ENCODE measurements around the gene P2RX5.
A peak's percentile ranks its signal among the peaks of the same experiment; 100 is the strongest.
"Not testable (repeated sequence)": the region's sequence is repeated elsewhere in the genome, so short reads cannot be mapped to it uniquely, and the experiment has no call there.

The P2RX5 gene, protein sequence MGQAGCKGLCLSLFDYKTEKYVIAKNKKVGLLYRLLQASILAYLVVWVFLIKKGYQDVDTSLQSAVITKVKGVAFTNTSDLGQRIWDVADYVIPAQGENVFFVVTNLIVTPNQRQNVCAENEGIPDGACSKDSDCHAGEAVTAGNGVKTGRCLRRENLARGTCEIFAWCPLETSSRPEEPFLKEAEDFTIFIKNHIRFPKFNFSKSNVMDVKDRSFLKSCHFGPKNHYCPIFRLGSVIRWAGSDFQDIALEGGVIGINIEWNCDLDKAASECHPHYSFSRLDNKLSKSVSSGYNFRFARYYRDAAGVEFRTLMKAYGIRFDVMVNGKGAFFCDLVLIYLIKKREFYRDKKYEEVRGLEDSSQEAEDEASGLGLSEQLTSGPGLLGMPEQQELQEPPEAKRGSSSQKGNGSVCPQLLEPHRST

GRCh38 chr17:3695723-3696411, at the start of gene P2RX5:
Gene P2RX5 (minus strand): TSS chr17:3696155. CDS start chr17:3696005, 150 bp downstream.
- DNase-seq (ENCODE audit: low read depth, low spot score) = no peak

GRCh38 chr17:3745071-3745470, 49.1 kb upstream of the P2RX5 start:
- no peak for DNase-seq (ENCODE audit: low read depth, low spot score)

DNA sequence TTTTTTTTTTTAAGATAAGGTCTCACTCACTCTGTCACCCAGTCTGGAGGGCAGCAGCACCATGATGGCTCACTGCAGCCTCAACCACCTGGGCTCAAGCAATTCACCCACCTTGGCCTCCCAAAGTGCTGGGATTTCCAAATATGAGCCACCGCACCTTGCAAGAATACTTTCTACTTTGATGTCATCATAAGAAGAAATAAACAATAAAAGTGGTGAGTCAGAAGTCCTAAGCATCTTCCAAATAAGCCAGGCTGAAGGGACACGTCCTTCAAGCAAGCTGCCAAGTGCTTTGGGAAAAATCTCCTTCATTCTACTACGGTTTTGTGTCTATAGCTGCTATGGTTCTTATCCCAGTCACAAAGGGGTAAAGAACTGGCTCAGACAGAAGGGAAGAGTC, 48.1 kb upstream of the P2RX5 start:
- DNase-seq (ENCODE audit: low read depth, low spot score) = no peak

GRCh38 chr17:3740611-3741073, 44.7 kb upstream of the P2RX5 start:
- no peak for DNase-seq (ENCODE audit: low read depth, low spot score)

DNA sequence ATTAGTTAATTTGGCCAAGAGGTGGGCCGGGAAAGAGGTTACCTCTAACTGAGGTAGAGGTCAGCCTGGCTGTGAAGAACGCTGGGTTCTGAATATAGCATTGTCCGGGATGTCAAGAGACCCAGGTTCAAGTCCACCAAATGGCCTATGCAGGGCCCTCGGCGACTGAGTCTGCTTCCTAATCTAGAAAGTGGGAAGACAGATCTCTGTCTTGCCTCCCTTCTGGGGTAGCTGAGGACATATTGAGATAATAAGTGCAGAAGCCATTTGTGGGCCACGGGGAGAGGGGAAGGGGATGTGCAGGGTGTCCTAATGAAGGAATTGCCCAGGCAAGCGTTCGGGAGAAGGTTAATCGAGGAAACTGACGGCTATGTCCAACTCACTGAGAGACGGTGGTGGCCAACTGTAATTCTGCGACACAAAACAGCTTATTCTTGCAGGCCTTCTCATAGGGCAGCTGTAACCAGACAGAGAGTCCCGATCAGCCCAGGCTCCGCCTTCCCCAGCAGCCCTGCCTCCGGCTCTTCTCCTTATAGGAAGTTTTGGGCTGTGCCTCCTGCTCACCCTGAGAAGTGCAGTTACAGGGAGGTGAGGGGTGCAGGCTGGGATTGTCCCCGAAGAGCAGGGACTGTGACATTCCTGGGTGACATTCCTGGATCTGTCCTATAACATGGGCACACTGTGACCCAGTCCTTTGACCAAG, 43.6 kb upstream of the P2RX5 start:
- no peak for DNase-seq (ENCODE audit: low read depth, low spot score)

DNA sequence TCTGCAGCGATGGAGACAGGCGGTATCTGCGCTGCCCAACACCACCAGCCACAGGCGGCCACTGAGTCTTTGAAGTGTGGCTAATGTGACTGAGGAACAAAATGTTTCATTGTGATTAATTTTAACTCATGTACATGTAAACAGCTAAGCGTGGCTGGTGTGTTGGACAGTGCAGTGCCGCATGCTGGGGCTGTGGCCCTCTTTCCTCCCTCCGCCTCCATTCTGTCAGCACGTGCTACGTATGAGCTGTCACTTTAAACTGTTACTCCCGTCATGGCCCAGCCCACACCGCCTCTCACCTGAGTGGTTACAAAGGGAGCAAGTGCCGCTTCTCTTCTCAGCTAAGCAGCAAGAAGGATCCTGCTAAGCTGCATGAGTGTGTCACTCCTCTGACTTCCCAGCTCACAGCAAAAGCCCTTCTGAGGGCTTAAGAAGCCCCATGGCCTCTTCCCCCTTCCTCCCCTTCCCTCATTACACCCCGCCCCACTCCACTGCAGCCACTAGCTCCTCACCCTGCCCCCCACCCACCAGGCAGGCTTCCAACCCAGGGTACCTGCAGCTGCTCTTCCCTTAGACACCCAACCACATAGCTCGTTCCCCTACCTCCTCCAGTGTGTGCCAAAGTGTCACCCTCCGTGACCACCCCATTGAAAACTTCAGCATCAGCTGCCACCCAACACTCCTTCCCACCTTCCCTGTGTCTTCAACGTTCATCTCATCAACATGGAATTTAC, 42.8 kb upstream of the P2RX5 start:
- peak; percentile 50 for DNase-seq (ENCODE audit: low read depth, low spot score)

DNA sequence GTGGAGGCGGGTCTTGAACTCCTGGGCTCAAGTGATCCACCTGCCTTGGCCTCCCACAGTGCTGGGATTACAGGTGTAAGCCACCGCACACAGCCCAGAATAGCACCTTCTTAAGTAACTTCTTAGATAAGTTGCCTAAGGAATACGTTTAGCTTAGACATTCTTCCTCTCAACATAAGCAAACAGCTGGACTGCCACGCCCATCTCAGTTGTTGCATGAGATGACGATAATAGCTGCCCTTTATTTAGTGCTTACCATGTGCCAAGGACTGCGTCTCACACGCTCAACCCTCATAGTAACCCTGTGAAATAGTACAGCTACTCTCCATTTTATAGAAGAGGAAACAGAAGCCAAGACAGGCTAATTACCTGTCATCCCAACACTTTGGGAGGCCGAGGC, 39.6 kb upstream of the P2RX5 start:
- DNase-seq (ENCODE audit: low read depth, low spot score) = no peak

DNA sequence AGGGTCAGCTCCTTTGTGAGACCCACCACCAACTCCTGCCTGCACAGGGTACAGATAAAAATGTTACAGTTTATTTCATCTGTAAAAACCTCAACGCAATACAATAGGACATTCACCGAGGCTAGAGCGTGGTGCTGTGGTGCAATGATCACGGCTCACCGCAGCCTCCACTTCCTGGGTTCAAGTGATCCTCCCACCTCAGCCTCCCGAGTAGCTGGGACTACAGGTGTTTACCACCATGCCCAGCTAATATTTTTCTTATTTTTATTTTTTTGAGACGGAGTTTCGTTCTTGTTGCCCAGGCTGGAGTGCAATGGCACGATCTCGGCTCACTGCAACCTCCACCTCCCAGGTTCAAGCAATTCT, 38.9 kb upstream of the P2RX5 start:
- DNase-seq (ENCODE audit: low read depth, low spot score) = not testable (repeated sequence)

GRCh38 chr17:3732210-3732621, 36.3 kb upstream of the P2RX5 start:
- no peak for DNase-seq (ENCODE audit: low read depth, low spot score)

DNA sequence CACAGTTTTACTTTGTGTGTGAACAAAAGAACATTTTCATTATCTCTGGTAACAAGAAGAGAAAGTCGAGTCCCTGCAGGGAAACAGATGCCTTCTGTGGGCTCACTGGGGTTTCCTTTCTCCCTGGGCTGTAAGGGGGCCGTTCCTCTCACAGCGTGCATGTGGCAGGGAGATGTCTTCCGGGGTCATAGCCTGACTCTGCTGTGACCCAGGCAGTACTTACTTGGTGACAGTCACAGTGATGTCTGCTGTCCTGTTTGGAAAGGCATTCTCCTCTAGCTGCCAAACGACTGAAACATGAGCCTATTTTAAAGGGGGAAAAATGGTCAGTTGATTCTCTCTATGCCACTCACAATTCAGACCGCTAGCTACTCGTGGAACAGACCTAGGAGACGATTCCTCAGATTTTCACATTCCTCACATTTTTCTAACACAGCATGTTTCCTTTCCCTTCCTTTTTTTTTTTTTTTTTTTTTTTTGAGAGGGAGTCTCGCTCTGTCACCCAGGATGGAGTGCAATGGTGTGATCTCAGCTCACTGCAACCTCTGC, 35.0 kb upstream of the P2RX5 start:
- DNase-seq (ENCODE audit: low read depth, low spot score) = no peak

GRCh38 chr17:3729881-3730280, 33.9 kb upstream of the P2RX5 start:
- no peak for DNase-seq (ENCODE audit: low read depth, low spot score)

- DNase-seq (ENCODE audit: low read depth, low spot score) = not testable (repeated sequence)
Observed at GRCh38 chr17:3728099-3728498, 32.1 kb upstream of the P2RX5 start.

DNA sequence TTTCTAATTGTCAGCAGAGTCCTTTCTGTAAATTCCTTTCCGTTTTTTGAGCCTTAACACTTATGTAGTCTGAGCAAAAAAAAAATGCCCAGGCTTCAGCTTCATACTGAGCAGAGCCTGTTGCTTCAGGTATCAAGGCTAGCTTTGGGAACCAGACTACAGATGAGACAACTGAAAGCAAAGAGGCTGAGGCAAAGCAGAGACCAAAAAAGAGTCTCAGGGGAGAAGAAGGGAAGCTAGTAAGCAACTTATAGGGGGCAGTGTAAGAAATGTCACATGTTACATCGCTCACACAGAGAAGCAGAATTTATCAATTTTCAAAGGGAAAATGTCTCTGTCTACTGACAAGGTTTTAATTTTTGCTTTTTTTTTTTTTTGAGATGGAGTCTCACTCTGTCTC, 31.1 kb upstream of the P2RX5 start:
- DNase-seq (ENCODE audit: low read depth, low spot score) = no peak

DNA sequence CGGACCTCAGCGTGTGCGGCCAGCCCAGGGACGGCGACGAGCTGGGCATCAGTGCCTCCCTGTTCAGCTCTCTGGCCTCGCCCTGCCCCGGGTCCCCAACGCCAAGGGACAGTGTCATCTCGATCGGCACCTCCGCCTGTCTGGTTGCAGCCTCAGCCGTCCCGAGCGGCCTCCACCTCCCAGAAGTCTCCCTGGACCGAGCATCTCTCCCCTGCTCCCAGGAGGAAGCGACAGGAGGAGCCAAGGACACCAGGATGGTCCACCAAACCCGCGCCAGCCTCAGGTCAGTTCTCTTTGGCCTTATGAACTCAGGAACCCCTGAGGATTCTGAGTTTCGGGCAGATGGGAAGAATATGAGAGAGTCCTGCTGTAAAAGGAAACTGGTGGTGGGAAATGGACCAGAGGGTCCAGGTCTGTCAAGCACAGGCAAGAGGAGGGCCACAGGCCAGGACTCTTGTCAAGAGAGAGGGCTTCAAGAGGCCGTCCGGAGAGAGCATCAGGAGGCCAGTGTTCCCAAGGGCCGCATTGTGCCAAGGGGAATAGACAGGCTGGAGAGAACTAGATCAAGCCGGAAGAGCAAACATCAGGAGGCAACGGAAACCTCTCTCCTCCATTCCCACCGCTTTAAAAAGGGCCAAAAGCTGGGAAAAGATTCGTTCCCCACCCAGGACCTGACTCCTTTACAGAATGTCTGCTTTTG, 28.6 kb upstream of the P2RX5 start:
- no peak for DNase-seq (ENCODE audit: low read depth, low spot score)

DNA sequence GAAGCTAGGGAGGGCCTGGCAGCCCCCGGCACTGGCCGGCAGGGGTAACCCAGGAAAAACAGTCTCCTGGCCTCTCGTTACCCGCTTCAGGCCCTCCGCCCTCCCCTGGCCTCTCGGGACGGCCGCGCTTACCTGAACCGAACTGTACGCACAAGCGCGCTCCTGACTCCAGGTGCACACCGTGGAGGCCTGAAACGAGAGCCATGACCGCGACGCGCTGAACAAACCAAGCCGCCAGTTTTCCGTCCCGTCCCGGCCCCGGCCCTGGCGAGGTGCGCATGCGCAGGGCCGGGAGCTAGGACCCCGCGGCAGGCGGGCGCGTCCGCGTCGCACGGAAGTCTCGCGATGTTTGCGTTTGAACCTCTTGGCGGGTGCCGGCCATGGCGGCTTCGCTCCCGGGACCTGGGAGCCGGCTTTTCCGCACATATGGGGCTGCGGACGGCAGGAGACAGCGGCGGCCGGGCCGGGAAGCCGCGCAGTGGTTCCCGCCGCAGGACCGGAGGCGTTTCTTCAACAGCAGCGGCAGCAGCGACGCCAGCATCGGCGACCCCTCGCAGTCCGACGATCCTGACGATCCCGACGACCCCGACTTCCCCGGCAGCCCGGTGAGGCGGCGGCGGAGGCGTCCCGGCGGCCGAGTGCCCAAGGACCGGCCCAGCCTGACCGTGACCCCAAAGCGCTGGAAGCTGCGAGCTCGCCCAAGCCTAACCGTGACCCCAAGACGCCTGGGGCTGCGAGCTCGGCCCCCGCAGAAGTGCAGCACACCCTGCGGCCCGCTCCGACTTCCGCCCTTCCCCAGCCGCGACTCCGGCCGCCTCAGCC, 27.8 kb upstream of the P2RX5 start, which contains the start of gene HASPIN:
Gene HASPIN, plus strand, starts transcription at position 348 of the 822 bp plus-strand sequence. Its CDS starts 33 bp downstream, at position 381.
- peak; percentile 79 for DNase-seq (ENCODE audit: low read depth, low spot score)

- no peak for DNase-seq (ENCODE audit: low read depth, low spot score)
Observed at GRCh38 chr17:3723188-3723555, 27.2 kb upstream of the P2RX5 start.

- no peak for DNase-seq (ENCODE audit: low read depth, low spot score)
Observed at GRCh38 chr17:3722716-3723115, 26.8 kb upstream of the P2RX5 start.

DNA sequence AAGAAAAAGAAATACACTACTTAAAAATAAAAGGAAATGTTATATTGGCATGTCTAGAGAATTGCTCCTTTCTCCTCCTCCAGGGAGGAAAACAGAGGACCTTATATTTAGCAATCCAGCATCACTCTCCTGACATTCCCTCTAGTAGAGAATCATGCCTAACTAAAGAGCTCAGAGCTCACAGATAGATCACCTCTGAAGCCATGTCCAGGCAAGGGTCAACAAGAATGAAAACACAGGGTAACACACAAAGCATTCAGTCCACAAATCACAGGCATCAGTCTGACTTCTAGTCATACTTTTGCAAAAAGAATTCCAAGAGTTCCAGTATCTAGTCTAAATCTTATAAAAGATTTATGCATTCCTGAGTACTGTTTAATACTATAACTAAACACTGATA, 23.3 kb upstream of the P2RX5 start:
- DNase-seq (ENCODE audit: low read depth, low spot score) = no peak

- DNase-seq (ENCODE audit: low read depth, low spot score) = no peak
Observed at GRCh38 chr17:3718201-3718600, 22.2 kb upstream of the P2RX5 start.

DNA sequence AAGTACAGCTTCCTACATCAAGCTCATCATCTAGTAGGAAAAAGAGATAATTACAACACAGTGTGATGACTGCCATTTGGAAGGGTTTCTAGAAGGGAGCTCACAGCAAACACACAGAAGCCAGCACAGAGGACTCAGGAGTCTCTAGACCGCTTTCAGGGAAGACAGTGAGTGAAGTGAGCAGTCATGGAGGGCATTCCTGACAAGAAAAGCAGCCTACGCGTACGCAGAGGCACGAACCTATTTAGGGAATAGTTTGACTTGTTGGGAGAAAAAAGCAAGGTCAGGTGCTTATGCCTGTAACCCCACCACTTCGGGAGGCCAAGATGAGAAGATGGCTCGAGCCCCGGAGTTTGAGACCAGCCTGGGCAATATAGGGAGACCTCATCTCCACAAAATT, 19.3 kb upstream of the P2RX5 start:
- DNase-seq (ENCODE audit: low read depth, low spot score) = no peak
